ENCODE results near the gene UBE2S.

- TF ChIP-seq CTCF (conservative IDR thresholded peaks at IDR 0.05) (no peak), ZFX (IDR thresholded peaks at IDR 0.05) (no peak)
Measured at GRCh38 chr19:55451163-55451964, 43.8 kb upstream of the UBE2S start.

Measured in C4-2B (cell line).